ENCODE data around the gene STAT5B. TPM values are rescaled to one million over a fixed set of nuclear protein-coding genes. Genes with fewer than 3 reads are reported as not detected.

Gene STAT5B
- total and polyA plus RNA-seq, 9 of the 15 experiments (the other 6 are each of a cell fraction or from before 2014, with no cell fraction given) = 20.8 to 176 (median 92.4) TPM

- peak; percentile 51; the same call in 1 of the 2 replicates for TF ChIP-seq ZBTB40 (IDR thresholded peaks at IDR 0.05)
- no peak for TF ChIP-seq ZBTB40 (CRISPR knock-in tag; IDR thresholded peaks at IDR 0.05)
- peak; percentile 91 for TF ChIP-seq NFRKB (IDR thresholded peaks at IDR 0.05; ENCODE audit: low read depth)
- no peak; the same call in 1 of the 2 replicates for TF ChIP-seq ZNF41 (CRISPR knock-in tag; conservative IDR thresholded peaks at IDR 0.05)
- TF ChIP-seq ZBED1 (IDR thresholded peaks at IDR 0.05) = no peak; the same call in 1 of the 2 replicates
- TF ChIP-seq NFYB (IDR thresholded peaks at IDR 0.05; ENCODE audit: extremely low read depth, insufficient read length) = no peak
- TF ChIP-seq ZNF436 (CRISPR knock-in tag; IDR thresholded peaks at IDR 0.05) = no peak
- 0 out of 2 replicates have a peak, but pooled peaks have one; percentile 49 for TF ChIP-seq IRF9 (tag; IDR thresholded peaks at IDR 0.05)
- no peak for TF ChIP-seq GTF2F1 (IDR thresholded peaks at IDR 0.05; ENCODE audit: low read depth, low read length)
- TF ChIP-seq BCLAF1 (IDR thresholded peaks at IDR 0.05; ENCODE audit: borderline replicate concordance in 1 of 2, control insufficient read depth in 1 of 2, low read depth in 2 of 2, low read length in 1 of 2) = no peak
- TF ChIP-seq ZNF121 (CRISPR knock-in tag; conservative IDR thresholded peaks at IDR 0.05) = no peak
- no peak for TF ChIP-seq NCOA1 (IDR thresholded peaks at IDR 0.05; ENCODE audit: low read depth)
- TF ChIP-seq EP400 (IDR thresholded peaks at IDR 0.05) = no peak
- no peak for TF ChIP-seq ADNP (tag; IDR thresholded peaks at IDR 0.05)
- 0 out of 2 replicates have a peak, but pooled peaks have one; percentile 15 for TF ChIP-seq ZNF586 (CRISPR knock-in tag; conservative IDR thresholded peaks at IDR 0.05)
Measured at GRCh38 chr17:42313773-42314566, 37.8 kb upstream of the STAT5B start (continued).

Measured in K562 (cell line).